CD4-positive, alpha-beta T cell treated with Interleukin-4 for 4 hours (primary cell): ENCODE data around the gene SLC6A5.

Experiments used
- DNase-seq: peaks from one replicate; pipeline ENCODE4 v3.0.0-alpha.2; 2020

Gene SLC6A5

GRCh38 chr11:20597154-20597679 is 2.2 kb upstream of the SLC6A5 start:
- DNase-seq: no peak

GRCh38 chr11:20597680-20598484 is 1.5 kb upstream of the SLC6A5 start:
- DNase-seq: no peak

- DNase-seq: no peak
Measured at GRCh38 chr11:20598492-20598891, 916 bp upstream of the SLC6A5 start.

- no peak for DNase-seq
Measured at GRCh38 chr11:20600020-20600346, 575 bp downstream of the SLC6A5 start.

- DNase-seq: no peak
Measured at GRCh38 chr11:20600551-20600950, 1.1 kb downstream of the SLC6A5 start.

GRCh38 chr11:20601221-20601914 is 2.0 kb downstream of the SLC6A5 start:
- no peak for DNase-seq

- no peak for DNase-seq
Measured at GRCh38 chr11:20604295-20604803, 4.9 kb downstream of the SLC6A5 start.

- DNase-seq: no peak
Measured at GRCh38 chr11:20604864-20605601, 5.6 kb downstream of the SLC6A5 start.

- no peak for DNase-seq
Measured at GRCh38 chr11:20605602-20606091, 6.2 kb downstream of the SLC6A5 start.

- DNase-seq: no peak
Measured at GRCh38 chr11:20608934-20609333, 9.5 kb downstream of the SLC6A5 start.

GRCh38 chr11:20609727-20610707 is 10.6 kb downstream of the SLC6A5 start:
- DNase-seq: peak; percentile 30

GRCh38 chr11:20610825-20611224 is 11.4 kb downstream of the SLC6A5 start:
- DNase-seq: no peak

- DNase-seq: no peak
Measured at GRCh38 chr11:20611445-20611844, 12.0 kb downstream of the SLC6A5 start.

- DNase-seq: no peak
Measured at GRCh38 chr11:20611892-20612291, 12.5 kb downstream of the SLC6A5 start.

- DNase-seq: no peak
Measured at GRCh38 chr11:20612416-20612815, 13.0 kb downstream of the SLC6A5 start.

GRCh38 chr11:20616920-20617319 is 17.5 kb downstream of the SLC6A5 start:
- no peak for DNase-seq

GRCh38 chr11:20617346-20618005 is 18.1 kb downstream of the SLC6A5 start:
- DNase-seq: no peak

- DNase-seq: no peak
Measured at GRCh38 chr11:20618083-20618482, 18.7 kb downstream of the SLC6A5 start.

- no peak for DNase-seq
Measured at GRCh38 chr11:20620988-20621387, 21.6 kb downstream of the SLC6A5 start.

- no peak for DNase-seq
Measured at GRCh38 chr11:20621679-20622078, 22.3 kb downstream of the SLC6A5 start.

- no peak for DNase-seq
Measured at GRCh38 chr11:20623252-20623651, 23.8 kb downstream of the SLC6A5 start.
